Ovary (tissue), 3 donors: ENCODE results near the gene STXBP2.

ENCODE experiments used
- EP300 ChIP-seq: sonication (generic); formaldehyde crosslinking; IDR thresholded peaks from one replicate; pipeline ENCODE4 v1.6.1; 2017; ENCODE audit warnings: antibody characterized with exemption
- POLR2A ChIP-seq: fragments of 450-650 bp; IDR thresholded peaks from one replicate; pipeline ENCODE4 v1.6.1; 2017; ENCODE audit warnings: antibody characterized with exemption, mild to moderate bottlenecking, moderate library complexity
- TF ChIP-seq, protein P1 (sequence below), 3 donors: fragments of 450-650 bp in 2 of 3; fragments of 200-600 bp in 1 of 3; IDR thresholded peaks; one replicate each; pipeline versions ENCODE4 v1.5.1 to v1.8.0; 2016 to 2022; ENCODE audit warnings: antibody characterized with exemption in 3 of 3, mild to moderate bottlenecking in 1 of 3
- donor health status: DM: no; HTN: no; CAD: no.

DNA sequence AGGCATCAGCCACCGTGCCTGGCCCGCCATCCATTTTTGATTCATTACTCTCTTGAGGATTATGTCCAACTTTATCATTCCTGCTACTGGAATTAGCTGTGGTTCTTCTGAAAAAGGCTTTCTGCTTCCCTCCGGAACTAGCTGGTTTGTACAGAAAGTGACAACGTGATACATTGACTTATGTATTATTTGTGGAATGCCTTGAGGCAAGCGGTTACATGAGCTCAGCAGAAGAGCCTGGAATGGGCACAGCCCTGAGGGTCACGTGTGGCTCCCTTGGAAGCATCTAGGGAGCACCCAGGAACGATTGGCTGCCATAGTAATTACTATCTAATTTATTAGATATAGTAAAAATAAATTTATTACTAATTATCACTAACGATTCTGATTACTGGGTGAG lies 17.5 kb downstream of the STXBP2 start:
- TF ChIP-seq, protein P1, sequence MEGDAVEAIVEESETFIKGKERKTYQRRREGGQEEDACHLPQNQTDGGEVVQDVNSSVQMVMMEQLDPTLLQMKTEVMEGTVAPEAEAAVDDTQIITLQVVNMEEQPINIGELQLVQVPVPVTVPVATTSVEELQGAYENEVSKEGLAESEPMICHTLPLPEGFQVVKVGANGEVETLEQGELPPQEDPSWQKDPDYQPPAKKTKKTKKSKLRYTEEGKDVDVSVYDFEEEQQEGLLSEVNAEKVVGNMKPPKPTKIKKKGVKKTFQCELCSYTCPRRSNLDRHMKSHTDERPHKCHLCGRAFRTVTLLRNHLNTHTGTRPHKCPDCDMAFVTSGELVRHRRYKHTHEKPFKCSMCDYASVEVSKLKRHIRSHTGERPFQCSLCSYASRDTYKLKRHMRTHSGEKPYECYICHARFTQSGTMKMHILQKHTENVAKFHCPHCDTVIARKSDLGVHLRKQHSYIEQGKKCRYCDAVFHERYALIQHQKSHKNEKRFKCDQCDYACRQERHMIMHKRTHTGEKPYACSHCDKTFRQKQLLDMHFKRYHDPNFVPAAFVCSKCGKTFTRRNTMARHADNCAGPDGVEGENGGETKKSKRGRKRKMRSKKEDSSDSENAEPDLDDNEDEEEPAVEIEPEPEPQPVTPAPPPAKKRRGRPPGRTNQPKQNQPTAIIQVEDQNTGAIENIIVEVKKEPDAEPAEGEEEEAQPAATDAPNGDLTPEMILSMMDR (IDR thresholded peaks at IDR 0.05), result no peak
- no peak for TF ChIP-seq POLR2A
- no peak for TF ChIP-seq EP300
